Superior temporal gyrus (tissue), 1 donor: Measurements from ENCODE around the gene ZFC3H1.

Experiments
- DNase-seq: peaks from one replicate; pipeline ENCODE4 v3.0.0-alpha.2; 2016; ENCODE audit errors: extremely low spot score

The ZFC3H1 gene

DNA sequence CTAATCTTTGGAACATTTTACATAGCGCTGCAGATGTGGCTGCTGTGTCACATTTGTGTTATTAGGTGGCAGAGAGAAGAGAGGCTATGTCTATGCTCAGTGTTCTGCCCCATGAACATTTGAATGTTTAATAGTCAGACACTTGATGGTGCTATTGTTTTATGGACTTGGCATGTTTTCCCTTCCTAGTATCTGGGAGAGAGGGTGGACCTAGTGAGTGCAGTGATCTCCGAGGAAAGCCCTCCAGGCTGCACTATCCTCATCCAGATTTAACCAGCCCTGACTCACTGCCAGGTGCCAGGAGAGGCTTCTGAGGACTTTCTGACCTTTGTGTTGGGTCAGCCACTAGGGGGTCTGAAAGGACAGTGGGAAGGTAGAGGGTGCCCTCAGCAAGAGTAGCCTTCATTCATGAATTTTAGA lies 24.3 kb downstream of the ZFC3H1 start:
- DNase-seq = peak; percentile 82

DNA sequence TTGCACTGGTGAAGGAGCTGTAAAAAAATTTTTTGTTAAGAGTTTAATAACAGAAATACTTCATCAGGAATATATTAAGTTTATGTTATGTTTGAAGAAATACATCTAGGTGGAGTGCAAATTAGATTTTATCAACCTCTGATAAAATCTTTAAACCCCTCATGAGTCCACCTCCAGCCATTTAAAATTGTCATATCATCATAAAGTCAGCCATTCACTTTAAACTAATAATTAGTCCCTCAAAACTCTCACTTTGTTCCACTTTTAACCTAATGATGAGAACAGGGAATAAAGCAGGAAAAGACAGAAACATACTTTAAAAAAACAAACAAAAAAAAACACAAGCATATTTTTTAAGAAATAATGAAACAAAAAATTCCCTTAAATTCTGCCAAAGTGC lies 25.1 kb downstream of the ZFC3H1 start:
- no peak for DNase-seq

DNA sequence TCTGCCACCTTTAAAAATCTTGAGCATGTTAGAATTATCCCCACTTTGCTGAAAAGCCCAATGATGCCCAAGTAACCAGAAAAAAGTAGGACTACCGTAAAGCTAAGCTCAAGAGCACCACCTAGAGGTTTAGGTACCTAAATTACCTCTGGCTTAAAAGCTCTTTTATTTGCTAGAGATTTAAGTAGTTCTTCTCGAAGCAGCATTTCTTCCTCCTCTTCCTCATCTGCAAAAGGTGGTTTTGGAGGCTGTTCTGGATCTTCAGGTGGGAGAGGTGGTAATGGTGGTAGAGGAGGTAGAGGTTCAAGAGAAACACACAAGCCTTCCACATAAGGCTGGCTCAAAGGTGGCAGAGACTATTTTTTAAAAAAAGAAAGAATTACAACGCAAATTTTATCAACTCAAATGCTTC lies 26.9 kb downstream of the ZFC3H1 start:
- peak; percentile 95 for DNase-seq

DNA sequence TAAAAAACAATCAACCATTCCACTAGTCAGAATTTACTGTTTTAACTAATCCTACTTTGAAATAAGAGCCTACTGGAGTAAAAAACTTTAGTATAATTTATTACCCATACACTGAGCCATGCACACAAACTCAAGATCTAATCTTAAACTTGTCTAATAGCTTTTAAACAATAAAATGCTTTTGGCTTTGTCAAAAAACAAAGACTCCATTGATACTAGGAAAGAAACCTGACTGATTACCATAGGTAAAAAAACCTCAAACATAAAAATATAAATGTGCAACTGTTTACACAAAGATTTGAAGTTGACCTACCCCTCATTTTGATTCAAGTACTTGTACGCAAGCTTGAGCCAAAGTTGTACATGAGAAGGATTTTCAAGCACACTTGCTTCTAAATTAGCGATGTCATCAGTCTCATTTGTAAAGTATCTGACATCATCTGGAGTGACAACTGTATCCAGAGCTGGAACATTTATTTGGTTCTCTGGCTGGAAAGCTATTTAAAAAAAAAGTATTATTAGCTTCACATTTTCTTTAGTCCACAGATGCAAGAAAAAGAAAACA lies 36.1 kb downstream of the ZFC3H1 start:
- peak; percentile 30 for DNase-seq

DNA sequence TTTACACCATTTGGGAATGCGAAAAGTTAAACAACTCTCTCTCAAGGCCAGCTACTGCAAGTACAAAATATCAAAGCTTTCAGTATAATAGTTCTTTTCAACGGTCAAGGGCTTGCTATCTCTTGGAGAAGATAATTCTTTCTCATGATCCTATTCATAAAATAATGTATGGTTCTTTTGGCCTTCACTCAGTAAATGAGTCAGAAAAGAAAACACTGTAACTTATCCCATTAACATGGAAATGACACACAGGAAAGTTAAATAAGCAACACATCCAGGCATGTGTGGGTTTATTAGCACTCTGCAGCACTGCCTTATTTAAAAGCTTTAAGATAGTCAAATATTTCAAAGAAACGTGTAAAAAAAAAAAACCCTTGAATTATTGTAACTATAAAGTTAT lies 36.9 kb downstream of the ZFC3H1 start:
- DNase-seq = no peak

DNA sequence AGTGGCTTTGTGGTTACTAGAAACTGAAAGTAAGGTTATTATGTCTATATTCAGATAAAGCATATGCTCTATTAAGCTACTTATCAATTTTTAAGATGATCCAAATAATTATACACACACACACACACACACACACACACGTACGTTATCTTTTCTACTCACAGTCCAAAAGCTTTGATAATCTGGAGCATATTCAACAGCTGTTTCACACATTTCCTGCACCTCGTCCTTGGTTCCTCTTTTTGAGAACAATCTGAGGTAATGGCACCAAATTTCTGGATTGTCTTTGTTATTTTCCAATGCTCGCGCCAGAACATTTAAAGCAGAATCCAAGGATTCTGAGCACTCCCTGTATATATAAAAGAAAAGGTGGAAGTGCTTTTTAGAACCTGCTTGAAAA lies 37.5 kb downstream of the ZFC3H1 start:
- no peak for DNase-seq

DNA sequence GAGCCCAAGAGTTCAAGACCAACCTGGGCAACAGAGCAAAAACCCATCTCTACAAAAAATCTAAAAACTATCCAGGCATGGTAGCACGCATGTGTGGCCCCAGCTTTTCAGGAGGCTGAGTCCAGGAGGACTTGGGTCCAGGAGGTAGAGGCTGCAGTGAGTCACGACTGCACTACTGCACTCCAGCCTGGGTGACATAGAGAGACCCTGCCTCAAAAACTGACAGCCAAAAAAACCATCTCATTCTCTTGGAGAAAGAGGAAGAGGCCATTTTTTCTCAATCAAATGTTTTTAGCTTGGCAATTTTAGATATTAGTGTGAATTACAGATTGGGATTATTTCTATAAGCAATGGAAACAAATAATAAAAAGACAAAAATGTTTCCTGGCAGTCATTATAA lies 38.2 kb downstream of the ZFC3H1 start:
- DNase-seq = no peak

DNA sequence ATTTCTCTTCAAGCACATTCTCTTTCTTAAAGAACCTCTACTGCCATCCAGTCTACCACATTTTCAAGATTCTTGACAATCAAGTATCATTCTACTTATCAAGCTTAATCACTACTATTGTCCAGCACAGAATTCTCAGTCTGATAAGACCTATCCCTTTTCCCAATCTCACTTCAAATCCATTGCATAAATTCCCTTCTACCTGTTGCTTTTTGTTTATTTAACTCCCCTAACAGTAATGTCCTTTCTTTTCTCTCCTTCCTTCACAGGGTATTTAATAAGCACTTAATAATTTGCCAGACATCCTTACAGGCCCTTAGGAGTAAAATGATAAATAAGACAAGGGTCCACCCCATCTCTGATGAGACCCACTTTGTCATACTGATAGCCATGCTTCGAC lies 41.7 kb downstream of the ZFC3H1 start:
- DNase-seq = no peak

DNA sequence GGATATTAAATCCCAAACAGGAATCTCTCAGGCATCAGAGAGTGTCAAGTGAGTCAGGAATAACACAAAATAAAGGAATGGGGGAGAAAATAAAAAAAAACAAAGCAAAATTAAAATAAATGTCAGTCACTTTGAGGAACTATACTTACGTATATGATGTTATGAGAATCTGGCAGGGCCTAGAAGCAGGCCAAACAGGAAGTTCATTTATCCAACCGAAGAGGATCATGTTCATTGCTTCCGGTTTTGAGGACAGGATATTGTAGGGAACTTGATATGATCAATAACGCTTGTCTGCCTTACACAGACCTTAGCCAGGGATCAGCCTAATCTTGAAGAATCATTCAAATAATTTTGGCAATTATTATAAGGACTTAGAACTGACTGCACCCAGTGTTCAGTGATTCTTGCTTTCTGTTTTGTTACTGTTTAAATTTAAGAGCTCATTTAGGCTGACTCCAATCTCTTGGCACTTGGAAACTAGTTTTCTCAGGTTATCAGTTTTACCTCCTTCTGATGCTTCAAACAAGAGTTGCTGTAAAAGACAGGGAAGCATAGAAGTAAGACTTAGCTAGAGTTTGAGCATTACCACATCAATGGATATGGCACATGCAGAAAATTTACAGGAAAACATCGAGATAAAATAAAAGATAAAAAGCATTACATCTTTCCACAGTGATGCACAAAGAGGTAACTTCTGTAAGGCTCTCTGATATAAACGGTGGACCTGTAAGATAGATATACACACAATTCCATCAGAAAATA lies 53.4 kb downstream of the ZFC3H1 start:
- no peak for DNase-seq

DNA sequence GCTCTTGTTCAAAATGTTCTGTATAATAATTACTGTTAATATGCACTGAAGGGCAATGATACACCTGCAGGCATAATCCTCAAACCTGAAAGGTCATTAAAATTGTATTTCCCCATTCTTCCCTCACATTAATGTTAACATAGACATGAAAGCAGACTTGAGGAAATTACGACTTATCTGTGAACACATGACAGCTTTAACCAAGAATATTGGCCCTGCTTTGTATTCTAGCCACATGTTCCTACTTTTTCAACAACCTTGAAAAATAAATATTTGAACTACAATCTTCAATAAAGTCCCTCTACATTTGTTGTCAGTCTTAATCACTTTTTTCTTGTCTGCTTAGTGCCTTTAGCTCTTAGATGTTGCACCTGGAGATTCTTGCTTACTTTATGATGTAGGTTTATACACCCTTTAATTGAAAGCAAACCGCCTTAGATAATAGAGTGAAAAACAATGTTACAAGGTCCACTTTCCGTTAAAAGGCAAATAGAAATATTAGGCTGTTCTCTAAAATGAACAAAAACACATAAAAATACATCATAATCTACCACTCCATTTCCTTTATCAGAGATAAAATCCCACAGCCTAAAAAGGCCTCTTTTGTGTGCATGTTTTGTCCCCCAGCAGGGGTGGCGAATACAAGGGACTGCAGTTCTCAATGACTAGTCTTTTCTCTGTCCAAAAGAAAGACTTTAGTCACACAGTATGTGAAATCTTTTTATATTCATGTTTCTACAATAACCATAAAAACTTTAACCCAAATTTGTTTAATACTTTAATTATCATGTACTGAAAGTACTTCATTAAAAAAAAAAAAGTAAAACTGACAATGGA lies 55.9 kb downstream of the ZFC3H1 start:
- peak; percentile 73 for DNase-seq

DNA sequence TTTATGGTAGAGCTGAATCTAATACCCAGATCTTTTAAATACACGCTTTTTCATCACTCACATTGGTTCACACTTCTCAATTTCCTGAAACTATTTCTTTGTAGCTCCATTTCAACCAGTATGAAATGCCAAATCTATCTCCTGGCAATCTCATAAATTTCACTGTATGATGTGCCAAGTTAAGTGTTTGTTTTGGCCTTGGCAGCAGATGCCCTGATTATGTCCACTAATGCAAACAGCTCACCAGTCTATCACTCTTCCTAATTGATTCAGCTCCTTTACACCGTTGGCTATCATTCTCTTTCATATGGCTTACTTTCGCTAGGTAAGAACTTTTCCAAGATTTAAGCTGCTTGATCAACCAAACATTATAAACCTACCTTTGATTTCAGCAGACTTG lies 58.6 kb downstream of the ZFC3H1 start:
- no peak for DNase-seq

DNA sequence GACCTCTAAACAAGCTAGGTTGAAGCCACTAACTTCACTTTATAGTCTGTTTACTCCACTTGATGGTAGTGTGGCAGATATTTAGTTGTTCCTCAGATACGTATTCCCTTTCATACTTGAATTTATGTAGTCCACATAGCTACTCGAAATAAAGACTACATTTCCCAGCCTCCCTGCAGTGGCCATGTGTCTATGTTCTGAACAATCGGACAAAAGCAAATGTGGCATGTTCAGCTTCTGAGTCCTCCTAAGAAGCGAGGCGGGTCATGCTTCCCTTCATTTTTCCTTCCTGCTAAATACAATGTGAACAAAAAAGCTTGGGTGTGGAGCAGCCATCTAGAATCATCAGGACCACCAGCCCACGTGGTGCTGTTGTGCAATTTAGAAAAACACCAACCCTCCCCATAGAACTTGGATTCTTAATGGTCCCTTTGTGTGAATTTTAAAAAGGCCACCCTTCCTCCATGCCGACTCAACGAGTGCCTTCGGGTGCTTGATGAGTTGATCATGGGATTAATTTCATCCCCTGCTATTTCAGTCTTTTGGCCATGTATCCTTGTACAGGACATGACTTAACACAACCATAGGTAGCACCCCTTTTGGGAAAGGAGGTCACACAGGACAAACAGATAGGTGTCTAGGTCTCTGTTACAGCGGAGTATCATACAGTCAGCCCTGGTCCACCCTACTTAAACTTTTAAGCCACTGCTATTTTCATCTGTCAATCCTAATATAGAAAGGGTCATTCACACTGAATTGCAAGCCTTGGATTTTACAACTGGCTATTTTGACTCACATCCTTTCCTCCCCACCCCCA lies 60.7 kb downstream of the ZFC3H1 start:
- DNase-seq = no peak

DNA sequence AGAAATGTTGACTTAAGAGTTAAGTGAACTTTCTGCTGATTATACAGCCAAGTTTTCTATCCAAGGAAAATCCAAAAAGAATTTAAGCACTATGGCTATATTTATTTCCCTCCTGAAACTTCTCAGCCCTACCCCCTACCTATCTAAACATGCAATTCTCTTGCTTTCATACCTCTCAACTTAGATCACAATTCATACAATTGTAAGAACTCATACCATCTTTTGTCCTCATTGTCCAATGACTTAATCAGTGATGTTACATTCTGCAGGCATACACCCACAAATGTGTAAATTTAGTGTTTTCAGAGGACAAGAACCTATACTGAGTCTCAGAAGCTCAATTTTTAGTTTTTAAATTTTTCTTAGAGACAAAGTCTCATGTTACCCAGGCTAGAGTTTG lies 62.1 kb downstream of the ZFC3H1 start:
- no peak for DNase-seq

DNA sequence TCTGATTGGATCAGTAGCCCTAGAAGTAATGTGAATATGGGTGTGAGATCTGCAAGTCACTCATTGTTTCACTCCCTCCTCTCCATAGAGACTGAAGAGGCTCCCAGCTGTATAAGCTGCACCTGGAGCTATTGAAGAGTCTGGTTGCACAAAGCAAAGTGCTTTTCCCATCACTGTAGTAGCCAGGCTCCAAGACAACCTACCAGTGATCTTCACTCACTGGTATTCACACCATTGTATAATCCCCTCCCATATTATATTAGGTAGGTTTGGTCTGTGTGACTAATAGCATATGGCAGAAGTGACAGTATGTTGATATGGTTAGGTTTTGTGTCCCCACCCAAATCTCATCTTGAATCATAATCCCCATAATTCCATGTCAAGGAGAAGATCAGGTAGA lies 64.4 kb downstream of the ZFC3H1 start:
- DNase-seq = no peak

DNA sequence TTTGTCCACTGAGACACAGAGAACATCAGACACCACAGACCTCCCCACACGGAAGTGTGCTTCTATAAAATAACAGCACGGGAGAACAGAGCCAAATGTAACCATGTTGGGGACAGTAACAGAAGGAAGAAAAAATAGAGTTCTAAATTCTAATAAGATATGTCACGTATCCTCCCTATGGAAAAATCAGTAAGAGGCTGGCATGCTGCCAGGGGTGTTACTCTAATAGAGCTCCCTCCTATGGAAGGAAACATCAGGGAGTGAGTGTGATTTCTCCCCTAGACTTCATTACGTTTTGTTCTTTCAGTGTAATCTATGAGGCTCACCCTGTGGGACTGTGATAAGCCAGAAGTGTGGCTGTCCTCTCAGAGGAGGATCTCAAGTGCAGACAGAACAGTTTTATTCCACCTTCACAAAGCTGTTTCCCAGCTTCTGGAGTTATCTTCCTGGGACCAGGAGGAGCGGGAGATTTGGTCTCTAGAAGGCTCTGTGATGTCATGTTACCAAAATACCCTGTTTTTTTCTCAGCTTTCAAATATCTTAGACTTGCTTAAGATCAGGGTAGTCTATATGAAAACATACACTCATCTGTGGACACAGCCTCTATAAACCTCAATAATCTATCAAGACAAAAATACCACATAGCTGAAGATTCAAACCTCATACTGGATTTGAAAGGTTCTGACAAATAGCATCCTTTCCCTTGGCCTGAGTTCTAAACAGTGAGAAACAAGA lies 69.3 kb downstream of the ZFC3H1 start:
- DNase-seq = no peak

DNA sequence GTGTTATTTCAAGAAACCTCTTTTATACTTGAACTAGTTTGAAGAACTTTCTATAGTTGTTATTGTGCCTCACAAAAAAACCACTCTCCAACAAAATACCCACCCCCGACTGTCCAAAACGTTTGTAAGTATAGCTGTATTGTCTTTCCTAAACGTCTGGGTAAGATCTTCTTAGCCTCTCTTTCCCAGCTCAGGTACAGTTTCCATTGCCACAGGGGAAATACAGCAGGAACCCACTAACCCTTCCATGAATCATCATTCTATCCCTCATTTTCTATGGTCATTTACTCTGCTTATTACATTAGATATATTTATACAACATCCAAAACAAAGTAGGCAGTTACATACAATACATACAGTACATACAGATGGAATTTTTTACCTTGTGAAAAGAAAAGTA lies 70.8 kb downstream of the ZFC3H1 start:
- DNase-seq = no peak

DNA sequence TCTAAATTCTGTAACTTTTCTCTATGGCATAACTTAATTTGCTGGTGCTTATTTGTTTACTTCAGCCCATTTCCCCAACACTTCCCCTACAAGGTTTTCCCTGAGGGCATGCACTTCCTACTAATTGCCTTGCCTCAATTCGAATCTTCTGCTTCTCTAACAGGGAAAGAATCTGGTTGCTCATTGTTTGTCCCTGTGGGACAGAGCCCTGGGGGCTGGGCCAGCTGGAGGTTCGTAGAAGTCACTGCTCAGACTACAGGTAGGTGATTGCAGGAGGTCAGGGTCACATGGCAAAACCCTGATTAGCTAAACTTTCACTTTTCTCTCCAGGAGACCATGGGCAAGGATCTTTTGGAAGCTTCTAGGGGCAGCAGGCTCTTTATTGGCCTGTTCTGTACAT lies 72.0 kb downstream of the ZFC3H1 start:
- no peak for DNase-seq

DNA sequence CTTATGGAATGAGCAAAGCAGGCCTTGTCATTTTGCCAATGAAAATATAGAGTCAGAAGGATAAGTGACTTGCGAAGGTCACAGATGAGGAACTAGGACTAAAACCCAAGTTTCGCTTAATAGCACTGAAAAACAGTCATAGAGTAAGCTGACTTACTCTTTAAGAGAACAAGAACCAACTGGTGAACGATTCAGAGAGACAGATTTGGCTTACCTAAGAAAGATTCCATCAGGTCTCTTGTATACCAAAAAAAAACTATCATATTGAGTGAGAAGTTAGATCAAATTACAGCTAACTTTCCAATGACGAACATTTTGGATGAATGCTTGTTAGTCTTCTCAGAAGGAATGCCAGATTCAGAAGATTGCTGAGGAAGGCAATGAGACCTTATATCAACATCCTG lies 74.2 kb downstream of the ZFC3H1 start:
- DNase-seq = no peak

DNA sequence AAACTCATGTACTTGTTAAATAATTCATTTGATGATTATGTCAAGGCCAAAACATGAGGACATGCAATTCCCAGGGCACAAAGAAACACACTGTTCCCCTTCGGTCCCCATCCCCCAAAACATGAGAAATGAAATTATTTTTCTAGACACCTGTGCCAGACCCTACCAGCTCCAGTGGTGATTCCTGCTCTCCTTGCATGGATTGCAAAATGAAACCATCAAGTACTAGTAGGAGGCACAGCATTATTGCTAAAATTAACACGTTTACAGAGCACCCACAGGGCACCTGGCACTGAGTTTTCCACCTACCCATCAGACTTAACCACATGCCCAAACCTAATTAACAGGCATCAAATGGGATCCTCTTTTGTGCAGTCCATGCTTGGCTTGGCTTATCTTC lies 76.6 kb downstream of the ZFC3H1 start:
- no peak for DNase-seq

DNA sequence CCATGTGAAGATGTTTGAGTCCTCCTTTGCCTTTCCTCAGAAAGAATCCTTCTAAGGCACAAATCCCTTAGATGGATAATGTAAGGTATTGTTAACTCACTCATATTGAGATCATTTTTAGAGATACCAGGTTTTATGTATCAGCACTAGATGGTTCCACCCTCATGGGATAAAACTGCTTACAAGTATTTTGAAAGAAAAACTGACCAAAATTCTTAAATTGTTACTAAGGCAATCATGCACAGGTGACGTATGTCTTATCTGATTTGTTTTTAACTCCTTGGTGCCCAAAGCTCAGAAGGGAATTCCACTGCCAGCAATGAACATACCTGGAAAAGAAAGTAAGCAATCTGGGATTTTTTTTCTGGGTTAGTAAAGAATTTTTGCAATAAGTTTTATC lies 78.4 kb downstream of the ZFC3H1 start:
- DNase-seq = no peak

DNA sequence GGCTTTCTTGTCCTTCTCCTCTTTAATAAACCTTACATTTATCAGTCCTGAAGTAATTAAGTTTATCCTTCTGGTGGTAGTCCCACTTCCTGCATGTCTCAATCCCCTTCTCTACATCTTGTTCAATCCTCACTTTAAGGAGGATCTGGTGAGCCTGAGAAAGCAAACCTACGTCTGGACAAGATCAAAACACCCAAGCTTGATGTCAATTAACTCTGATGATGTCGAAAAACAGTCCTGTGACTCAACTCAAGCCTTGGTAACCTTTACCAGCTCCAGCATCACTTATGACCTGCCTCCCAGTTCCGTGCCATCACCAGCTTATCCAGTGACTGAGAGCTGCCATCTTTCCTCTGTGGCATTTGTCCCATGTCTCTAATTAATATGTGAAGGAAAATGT lies 79.3 kb downstream of the ZFC3H1 start:
- no peak for DNase-seq
